PC-9 (cell line): ENCODE measurements around the gene CCM2L.

Source experiments
- EZH2 ChIP-seq: fragments of 200-600 bp; sonication (generic); IDR thresholded peaks from 2 replicates; pipeline ENCODE4 v1.8.0; 2017; ENCODE audit warnings: antibody characterized with exemption, low read depth
- TF ChIP-seq, protein P1 (sequence below): fragments of 200-600 bp; sonication (generic); conservative IDR thresholded peaks from 2 replicates; pipeline ENCODE4 v1.6.1; 2017; ENCODE audit warnings: mixed run types, antibody characterized with exemption, mild to moderate bottlenecking, moderate library complexity

DNA sequence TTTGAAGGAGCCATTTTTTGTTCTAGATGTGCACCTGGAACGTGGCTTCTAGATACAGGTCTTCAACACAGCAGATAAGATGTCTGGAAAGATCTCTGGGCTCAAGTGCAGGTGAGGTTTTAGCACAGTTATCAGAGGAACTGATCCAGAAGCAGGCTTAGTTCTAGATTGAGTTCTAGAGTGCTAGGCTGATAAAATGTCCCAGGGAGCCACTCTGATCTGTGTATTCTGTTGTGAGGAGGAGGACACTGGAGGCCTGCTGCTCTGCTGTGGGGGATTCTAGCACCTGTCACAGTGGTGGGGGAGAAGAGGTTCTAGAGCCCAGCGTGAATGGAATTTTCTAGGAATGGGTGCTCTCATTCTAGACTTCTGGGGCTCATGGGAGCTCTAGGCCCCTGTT is 12.0 kb upstream of the CCM2L start:
- no peak for TF ChIP-seq EZH2
- TF ChIP-seq, protein P1, sequence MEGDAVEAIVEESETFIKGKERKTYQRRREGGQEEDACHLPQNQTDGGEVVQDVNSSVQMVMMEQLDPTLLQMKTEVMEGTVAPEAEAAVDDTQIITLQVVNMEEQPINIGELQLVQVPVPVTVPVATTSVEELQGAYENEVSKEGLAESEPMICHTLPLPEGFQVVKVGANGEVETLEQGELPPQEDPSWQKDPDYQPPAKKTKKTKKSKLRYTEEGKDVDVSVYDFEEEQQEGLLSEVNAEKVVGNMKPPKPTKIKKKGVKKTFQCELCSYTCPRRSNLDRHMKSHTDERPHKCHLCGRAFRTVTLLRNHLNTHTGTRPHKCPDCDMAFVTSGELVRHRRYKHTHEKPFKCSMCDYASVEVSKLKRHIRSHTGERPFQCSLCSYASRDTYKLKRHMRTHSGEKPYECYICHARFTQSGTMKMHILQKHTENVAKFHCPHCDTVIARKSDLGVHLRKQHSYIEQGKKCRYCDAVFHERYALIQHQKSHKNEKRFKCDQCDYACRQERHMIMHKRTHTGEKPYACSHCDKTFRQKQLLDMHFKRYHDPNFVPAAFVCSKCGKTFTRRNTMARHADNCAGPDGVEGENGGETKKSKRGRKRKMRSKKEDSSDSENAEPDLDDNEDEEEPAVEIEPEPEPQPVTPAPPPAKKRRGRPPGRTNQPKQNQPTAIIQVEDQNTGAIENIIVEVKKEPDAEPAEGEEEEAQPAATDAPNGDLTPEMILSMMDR: no peak
